Measurements from ENCODE around the gene VPS13D. TPM values are rescaled to one million over a fixed set of nuclear protein-coding genes. Genes with fewer than 3 reads are reported as not detected.
A peak's percentile ranks its signal among the peaks of the same experiment; 100 is the strongest.

The VPS13D gene
- total and polyA plus RNA-seq, 11 donors: 32.1 to 301 (median 90.7) TPM

DNA sequence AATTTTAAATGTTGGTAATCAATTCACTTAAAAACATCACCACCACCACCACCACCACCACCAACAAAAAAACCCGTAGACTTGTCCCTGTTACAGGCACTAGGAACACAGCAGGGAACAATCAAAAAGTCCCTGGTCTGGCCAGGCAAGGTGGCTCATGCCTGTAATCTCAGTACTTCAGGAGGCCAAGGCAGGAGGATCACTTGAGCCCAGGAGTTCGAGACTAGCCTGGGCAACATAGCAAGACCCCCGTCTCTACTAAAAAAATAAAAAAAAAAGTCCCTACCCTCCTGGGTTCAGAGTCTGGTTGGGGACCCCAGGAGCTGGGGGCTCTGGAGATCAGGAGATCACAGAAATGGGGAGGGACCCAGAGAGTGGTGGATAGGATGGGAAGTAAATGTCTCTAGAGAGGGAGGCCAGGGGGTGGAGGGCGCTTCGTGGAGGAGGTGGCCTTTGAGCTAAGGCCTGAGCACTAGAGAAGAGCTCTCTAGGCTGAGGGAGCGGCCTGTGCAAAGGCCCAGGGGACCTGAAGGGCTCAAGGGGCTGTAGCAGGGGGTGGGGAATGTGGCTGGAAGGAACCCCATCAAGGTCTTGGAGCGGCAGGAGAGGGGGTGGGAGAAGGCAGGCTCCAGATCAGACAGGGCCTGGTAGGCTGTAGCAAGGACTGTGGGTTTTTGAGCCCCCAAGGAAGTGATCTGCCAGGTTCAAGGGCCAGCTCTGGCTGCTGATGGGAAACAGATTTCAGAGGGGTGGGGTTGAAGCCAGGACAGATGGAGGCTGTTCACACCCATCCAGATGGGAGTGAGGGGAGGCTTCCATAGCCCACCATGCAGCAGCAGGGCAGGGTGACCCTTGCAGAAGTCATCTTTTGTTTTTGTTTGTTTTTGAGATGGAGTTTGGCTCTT, 24.8 kb upstream of the VPS13D start:
- DNase-seq (no peak), ATAC-seq (no peak)
- intact Hi-C loops (cut with DNase I): loop anchor here in 1 of 10 donors (5.0 kb wide), 1 partner anchor 38 kb away; the partner anchor contains the start of gene TNFRSF1B
- Histone ChIP-seq H3K9me3 (no peaks in the 10 kb centered on the region), H3K4me3 (no peak overlapping the region), H3K4me1 (peaks cover 0 to 20% (median 6%) of the 10 kb centered on the region in 12 donors), H3K27me3 (no peaks in the 10 kb centered on the region), H3K27ac (peak overlapping the region in 1 of 12 donors; percentile 60), H3K36me3 (peaks cover 0 to 85% (median 42%) of the 10 kb centered on the region in 9 donors)
- TF ChIP-seq, protein P1, sequence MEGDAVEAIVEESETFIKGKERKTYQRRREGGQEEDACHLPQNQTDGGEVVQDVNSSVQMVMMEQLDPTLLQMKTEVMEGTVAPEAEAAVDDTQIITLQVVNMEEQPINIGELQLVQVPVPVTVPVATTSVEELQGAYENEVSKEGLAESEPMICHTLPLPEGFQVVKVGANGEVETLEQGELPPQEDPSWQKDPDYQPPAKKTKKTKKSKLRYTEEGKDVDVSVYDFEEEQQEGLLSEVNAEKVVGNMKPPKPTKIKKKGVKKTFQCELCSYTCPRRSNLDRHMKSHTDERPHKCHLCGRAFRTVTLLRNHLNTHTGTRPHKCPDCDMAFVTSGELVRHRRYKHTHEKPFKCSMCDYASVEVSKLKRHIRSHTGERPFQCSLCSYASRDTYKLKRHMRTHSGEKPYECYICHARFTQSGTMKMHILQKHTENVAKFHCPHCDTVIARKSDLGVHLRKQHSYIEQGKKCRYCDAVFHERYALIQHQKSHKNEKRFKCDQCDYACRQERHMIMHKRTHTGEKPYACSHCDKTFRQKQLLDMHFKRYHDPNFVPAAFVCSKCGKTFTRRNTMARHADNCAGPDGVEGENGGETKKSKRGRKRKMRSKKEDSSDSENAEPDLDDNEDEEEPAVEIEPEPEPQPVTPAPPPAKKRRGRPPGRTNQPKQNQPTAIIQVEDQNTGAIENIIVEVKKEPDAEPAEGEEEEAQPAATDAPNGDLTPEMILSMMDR (IDR thresholded peaks at IDR 0.05): no peak
- no peak for TF ChIP-seq POLR2A (IDR thresholded peaks at IDR 0.05)
- 86 to 88% (median 87%) methylated on average over 7 of the region's 7 CpGs for WGBS, 4 donors

DNA sequence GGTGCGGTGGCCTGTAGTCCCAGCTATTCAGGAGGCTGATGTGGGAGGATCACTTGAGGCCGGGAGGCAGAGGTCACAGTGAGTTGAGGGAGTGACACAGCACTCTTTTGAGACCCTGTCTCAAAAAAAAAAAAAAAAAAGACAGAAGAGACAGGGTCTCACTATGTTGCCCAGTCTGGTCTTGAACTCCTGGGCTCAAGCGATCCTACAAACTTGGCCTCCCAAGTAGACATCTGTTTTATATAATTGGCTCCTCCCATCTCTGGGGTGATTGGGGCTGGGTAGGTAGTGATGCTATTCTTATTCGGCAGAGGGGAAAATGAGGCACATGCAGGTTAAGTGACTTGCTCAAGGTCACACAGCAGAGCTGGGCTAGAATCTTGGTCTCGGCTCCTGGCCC, 23.6 kb upstream of the VPS13D start:
- H3K4me1 ChIP-seq: peaks cover 0 to 22% (median 6%) of the 10 kb centered on the region in 12 donors
- WGBS, 4 donors: 82 to 92% (median 89%) methylated on average over 5 of the region's 5 CpGs
- ATAC-seq (no peak), DNase-seq (no peak)
- intact Hi-C loops (cut with DNase I): loop anchor here in 1 of 10 donors (5.0 kb wide), 1 partner anchor 39 kb away; the partner anchor contains the start of gene TNFRSF1B
- no peaks in the 10 kb centered on the region for H3K9me3 ChIP-seq
- no peak overlapping the region for H3K4me3 ChIP-seq
- TF ChIP-seq, protein P1 (IDR thresholded peaks at IDR 0.05): no peak
- no peak for TF ChIP-seq POLR2A (IDR thresholded peaks at IDR 0.05)
- no peak overlapping the region for H3K27ac ChIP-seq
- no peaks in the 10 kb centered on the region for H3K27me3 ChIP-seq
- peaks cover 0 to 72% (median 33%) of the 10 kb centered on the region in 9 donors for H3K36me3 ChIP-seq

DNA sequence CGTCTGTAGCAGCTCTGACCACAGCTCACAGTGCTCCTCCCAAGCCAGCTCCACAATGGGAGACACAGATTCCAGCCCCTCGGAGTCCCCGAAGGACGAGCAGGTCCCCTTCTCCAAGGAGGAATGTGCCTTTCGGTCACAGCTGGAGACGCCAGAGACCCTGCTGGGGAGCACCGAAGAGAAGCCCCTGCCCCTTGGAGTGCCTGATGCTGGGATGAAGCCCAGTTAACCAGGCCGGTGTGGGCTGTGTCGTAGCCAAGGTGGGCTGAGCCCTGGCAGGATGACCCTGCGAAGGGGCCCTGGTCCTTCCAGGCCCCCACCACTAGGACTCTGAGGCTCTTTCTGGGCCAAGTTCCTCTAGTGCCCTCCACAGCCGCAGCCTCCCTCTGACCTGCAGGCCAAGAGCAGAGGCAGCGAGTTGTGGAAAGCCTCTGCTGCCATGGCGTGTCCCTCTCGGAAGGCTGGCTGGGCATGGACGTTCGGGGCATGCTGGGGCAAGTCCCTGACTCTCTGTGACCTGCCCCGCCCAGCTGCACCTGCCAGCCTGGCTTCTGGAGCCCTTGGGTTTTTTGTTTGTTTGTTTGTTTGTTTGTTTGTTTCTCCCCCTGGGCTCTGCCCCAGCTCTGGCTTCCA, 22.9 kb upstream of the VPS13D start:
- intact Hi-C loops (cut with DNase I): loop anchor here in 1 of 10 donors (5.0 kb wide), 1 partner anchor 40 kb away; the partner anchor contains the start of gene TNFRSF1B
- DNase-seq: no peak

More for the DNA sequence above, 22.9 kb upstream of the VPS13D start:
- TF ChIP-seq, protein P1 (IDR thresholded peaks at IDR 0.05): no peak
- TF ChIP-seq POLR2A (IDR thresholded peaks at IDR 0.05): no peak
- ATAC-seq: no peak
- H3K27me3 ChIP-seq: no peaks in the 10 kb centered on the region
- H3K9me3 ChIP-seq: no peaks in the 10 kb centered on the region
- H3K4me3 ChIP-seq: no peak overlapping the region
- H3K4me1 ChIP-seq: peaks cover 0 to 19% (median 6%) of the 10 kb centered on the region in 12 donors
- no peak overlapping the region for H3K27ac ChIP-seq
- 79 to 88% (median 84%) methylated on average over 16 to 17 of the region's 17 CpGs for WGBS, 4 donors
- peaks cover 0 to 66% (median 26%) of the 10 kb centered on the region in 9 donors for H3K36me3 ChIP-seq
